HG02798 (cell line): Measurements from ENCODE around the gene FAM153A.
"Not testable (repeated sequence)": the region's sequence is repeated elsewhere in the genome, so short reads cannot be mapped to it uniquely, and the experiment has no call there.

ENCODE experiments used
- ATAC-seq: cut with Tn5 transposase; IDR thresholded peaks from one replicate; pipeline ENCODE4 v1.9.1; 2021; ENCODE audit warnings: mild to moderate bottlenecking; ENCODE audit not compliant: unreplicated experiment, poor library complexity

FAM153A gene

DNA sequence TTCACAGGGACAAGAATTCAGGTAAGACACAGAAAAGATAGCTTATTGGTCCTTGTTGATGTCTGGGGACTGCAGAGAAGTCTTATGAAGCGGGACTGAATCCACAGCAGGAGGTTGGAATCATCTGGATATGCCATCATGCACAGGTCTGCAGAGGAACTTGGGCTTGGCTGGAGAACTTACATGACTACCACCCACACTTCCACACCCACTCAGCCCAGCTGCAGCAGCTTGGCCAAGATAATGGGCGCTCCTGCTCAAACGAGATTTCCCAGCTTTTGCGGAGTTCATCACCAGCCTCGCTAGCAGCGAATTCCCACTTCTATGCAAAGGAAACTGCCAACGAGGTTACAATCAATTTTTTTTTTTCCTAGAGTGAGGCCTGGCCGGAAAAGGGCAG lies 21.7 kb downstream of the FAM153A start:
- not testable (repeated sequence) for ATAC-seq

DNA sequence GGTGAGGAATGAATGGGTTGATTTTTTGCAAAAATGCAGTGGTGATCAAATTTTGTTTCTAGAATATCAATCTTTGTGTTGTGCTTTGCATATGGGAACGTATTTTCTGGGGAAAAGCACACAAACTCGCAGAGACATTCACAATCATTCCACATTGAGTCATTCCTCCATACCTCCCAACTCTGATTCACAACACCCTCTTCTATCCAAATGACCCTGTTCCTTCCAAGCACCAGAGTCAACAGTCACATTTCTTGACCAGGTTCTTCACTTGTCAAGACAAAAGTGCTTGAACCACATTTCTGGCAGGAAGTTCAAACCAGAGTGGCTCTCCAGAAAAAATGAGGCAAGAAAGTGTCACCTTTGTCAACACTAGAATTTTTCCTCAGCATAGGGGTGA lies 35.3 kb downstream of the FAM153A start:
- not testable (repeated sequence) for ATAC-seq

DNA sequence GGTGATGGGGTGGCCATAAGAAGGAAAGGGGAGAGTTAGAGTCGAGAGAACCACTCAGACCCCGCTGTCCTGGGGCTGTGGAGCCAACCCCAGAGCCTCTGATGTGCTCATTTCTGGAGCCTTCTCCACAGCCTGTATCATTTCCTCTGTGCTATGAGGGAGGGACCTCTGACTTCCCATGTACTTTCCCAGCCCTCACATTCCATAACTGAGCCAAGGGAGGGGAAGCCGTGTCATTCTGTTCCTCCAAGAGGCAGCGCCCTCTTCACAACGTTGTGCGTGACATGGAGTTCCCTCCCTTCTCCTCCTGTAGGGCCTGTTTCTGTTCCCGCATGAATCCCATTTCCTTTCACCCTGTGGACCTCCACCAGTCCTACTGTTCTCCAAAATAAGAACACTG lies 57.8 kb downstream of the FAM153A start:
- not testable (repeated sequence) for ATAC-seq

DNA sequence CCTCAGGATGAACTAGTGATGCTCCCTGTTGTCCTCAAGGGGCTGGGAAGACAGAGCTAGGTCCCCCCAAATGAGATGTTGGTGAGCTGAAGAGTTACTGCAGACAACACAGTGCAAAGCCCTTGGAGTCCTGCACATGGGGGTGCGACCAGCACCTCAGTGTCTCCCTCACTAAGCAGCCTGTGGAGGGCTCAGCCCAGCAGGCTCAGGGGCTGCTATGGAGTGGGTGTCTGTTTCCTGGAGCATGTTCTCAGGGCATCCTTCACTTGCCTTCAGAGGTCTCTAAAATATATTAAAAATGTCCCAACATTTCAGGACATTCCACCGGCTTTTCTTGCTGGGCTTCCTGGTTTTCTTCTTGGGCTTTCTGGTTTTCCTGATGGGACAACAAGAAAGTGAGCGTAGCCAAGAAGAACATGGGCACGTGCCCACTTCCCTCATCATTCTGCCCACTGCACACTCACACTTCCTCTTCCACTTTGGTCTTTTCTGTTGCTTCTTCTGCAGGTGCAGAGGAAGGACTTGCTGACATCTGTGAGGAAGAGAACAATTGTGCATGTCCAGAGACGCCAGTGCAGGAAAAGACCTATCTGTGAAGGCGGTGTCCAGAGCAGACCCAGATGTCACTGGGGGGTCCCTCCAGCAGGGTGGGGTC lies 58.7 kb downstream of the FAM153A start:
- not testable (repeated sequence) for ATAC-seq

DNA sequence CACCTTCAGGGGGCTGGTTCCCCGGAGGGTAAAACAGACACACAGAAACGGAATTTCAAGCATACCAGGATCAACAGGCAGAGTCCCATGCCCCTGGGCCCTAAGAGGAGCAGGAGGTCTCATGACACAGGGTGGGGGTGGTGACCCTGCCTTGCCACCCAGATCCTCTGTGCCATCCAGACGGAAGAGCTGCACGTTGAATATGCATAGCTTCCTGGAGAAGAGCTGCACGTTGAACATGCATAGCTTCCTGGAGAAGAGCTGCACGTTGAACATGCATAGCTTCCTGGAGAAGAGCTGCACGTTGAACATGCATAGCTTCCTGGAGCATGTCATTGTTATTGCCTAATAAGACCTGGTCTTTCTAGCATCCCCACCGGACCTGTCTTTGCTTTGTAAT lies 59.9 kb downstream of the FAM153A start:
- ATAC-seq = not testable (repeated sequence)

DNA sequence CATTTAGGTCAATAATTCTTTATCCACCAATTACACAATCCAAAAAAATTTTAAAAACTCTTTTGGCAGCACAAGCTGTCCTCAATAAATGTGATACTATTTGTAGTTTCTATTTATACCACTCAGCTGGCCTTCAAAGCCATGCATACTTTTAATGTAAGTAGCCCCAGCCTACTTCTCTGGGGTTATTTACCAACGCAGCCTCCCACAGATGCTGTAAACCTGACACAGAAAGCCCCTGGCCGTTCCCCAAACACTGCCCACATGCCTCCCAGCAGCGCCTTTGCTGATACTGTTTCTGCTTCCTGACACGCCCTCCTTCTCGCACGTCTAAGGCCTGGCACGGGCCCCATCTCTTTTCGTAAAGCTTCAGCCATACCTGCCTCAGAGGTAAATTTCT lies 62.7 kb downstream of the FAM153A start:
- ATAC-seq = not testable (repeated sequence)

DNA sequence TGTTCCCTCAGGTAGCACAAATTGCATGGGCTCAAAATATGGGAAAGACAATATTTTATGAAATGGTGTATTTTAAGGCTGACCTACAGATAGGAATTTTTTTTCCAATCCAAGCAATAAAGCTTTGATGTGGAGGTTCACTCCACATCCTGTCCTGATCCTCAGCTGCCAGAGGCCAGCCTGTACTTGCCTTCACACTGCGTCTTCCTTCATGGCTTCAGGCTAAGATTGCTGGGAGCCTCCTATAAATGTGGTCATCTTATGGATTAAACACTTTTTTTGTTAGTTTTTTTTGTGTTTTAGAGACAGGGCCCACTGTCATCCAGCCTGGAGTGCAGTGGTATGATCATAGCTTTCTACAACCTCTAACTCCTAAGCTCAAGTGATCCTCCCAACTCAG lies 67.3 kb downstream of the FAM153A start:
- ATAC-seq = not testable (repeated sequence)

DNA sequence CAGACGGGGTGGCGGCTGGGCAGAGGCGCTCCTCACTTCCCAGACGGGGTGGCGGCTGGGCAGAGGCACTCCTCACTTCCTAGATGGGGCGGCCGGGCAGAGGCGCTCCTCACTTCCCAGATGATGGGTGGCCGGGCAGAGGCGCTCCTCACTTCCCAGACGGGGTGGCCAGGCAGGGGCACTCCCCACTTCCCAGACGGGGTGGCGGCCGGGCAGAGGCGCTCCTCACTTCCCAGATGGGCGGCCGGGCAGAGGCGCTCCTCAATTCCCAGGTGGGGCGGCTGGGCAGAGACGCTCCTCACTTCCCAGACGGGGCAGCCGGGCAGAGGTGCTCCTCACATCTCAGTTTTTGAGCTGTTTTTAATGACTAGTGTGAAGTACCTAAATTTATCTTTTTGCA lies 86.6 kb downstream of the FAM153A start:
- not testable (repeated sequence) for ATAC-seq

DNA sequence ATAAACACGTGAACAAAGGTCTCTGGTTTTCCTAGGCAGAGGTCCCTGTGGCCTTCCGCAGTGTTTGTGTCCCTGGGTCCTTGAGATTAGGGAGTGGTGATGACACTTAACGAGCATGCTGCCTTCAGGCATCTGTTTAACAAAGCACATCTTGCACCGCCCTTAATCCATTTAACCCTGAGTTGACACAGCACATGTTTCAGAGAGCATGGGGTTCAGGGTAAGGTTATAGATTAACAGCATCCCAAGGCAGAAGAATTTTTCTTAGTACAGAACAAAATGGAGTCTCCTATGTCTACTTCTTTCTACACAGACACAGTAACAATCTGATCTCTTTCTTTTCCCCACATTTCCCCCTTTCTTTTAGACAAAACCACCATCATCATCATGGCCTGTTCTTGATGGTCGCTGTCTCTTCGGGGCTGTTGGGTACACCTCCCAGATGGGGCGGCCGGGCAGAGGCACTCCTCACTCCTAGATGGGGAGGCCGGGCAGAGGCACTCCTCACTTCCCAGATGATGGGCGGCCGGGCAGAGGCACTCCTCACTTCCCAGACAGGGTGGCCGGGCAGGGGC lies 87.3 kb downstream of the FAM153A start:
- ATAC-seq = not testable (repeated sequence)

DNA sequence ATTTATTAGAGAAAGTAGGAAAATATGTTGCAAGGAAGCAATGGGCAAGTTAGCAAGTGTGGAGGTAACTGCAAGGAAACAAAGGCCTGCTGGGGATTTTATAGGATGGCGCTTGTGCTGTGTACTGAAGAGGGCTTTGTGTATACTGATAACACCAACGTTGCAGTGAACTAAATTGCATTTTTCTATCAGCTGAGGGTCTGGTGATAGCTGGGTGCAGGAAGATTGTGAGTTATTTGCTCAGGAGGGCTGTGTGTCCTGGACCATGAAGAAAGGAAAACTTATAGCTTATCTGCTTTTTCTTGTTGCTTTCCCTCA lies 88.2 kb downstream of the FAM153A start:
- ATAC-seq = not testable (repeated sequence)

DNA sequence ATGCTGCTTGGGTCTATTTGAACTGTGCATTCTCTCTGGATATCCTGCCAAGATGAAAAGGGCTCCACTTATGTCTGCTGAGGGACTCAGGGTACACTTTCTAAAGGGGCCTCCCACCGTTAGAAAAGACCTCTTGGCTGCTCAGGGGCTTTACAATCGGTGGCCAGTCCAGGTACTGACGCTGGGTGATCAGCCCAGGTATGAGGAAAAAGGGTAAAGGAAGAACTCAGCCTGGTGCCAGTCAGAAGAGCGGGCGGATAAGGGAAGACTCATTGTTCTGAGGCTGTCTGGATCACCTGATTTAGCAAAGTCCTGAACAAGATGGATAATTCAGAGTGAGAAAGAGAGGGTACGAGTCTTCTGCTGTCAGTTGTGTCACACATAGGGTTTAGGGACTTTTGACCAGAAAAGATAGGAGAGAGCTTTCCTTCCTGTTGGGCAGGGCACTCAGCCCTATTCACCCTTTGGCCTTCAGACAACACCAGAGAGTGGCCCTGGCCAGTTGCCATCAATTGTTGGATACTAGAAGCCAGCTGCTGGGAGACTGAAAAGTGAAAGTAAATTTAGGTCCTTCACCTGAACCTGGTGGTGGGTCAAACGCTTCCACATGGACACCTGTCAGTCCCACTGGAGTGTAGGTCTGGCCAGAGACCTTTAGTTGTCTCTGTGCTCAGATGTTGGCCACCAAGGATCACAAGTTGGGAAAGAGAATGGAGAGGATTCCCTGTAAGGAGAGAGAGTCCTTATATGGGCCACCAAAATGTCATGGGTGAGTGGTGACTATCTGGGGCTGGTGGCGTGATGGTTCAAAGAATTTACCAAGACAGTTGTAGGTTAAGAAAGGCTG lies 88.8 kb downstream of the FAM153A start:
- ATAC-seq = not testable (repeated sequence)

DNA sequence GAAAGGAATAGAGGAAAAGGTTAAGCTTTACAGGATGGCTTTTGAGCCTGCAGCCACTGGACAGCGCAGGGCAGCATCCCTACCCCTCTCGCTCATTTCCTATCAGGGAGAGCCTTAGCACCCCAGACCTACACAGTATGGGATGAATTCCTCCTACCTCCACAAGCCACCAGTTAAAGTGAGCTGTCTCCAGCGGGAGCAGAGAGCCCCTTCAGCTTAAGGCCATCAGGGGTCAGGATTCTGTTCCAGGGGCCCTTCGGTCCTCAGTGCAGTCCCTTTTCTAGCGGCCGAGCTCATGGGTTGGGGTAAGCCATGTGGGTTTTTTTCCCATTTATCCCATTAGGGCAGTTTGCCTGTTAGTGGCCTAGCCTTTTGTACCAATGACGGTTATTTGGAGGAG lies 89.7 kb downstream of the FAM153A start:
- ATAC-seq = not testable (repeated sequence)

DNA sequence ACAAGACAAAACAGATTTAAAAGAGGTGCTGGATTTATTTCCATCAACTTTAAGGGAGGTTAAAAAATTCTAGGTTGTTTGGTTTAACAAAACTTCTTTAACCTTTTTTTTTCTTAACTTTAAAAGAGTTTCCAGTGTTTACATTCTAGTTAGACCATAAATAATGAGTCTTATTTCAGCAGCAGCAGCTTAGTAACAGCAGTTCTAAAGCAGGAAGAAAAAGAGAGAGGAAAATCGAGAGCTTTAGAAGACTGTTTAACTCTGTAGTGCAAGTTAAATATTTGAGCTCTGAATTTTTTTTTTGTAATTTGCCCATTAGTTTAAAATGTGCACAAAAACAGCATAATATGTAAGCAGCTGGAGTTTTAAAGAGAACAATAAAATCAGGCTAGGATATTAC lies 90.2 kb downstream of the FAM153A start:
- ATAC-seq = not testable (repeated sequence)

DNA sequence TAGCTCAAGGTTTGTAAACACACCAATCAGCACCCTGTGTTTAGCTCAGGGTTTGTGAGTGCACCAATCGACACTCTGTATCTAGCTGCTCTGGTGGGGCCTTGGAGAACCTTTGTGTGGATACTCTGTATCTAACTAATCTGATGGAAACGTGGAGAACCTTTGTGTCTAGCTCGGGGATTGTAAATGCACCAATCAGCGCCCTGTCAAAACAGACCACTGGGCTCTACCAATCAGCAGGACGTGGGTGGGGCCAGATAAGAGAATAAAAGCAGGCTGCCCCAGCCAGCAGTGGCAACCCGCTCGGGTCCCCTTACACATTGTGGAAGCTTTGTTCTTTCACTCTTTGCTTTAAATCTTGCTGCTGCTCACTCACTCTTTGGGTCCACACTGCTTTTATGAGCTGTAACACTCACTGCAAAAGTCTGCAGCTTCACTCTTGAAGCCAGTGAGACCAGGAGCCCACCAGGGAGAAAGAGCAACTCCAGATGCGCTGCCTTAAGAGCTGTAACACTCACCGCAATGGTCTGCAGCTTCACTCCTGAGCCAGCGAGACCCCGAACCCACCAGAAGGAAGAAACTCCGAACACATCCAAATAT lies 93.6 kb downstream of the FAM153A start:
- not testable (repeated sequence) for ATAC-seq

DNA sequence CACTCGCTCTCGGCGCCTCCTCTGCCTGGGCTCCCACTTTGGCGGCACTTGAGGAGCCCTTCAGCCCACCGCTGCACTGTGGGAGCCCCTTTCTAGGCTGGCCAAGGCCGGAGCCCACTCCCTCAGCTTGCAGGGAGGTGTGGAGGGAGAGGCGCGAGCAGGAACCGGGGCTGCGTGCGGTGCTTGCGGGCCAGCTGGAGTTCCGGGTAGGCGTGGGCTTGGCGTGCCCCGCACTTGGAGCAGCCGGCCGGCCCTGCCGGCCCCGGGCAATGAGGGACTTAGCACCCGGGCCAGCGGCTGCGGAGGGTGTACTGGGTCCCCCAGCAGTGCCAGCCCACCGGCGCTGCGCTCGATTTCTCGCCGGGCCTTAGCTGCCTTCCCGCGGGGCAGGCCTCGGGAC lies 94.6 kb downstream of the FAM153A start:
- ATAC-seq = not testable (repeated sequence)

DNA sequence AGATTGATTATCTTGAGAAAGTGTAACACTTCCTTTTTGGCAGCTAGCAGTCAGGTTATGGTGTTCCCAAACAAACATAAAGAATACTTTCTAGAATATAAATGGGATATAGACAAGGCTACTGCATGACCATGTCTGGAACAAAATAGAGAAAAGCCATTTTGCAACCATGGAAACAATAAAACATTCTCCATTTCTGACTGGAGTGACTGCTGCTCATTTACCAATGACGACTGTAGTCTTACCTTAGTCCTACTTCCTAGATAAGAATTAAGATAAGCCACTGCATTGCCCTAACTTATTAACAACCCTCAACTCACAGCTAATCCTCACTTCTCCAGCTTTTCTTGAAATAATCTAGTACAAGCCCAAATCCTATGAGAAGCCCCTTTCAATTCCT lies 100.8 kb downstream of the FAM153A start:
- not testable (repeated sequence) for ATAC-seq
